CD4-positive, alpha-beta T cell treated with Interleukin-1 beta for 1 hour (primary cell): Measurements from ENCODE around the gene ZDHHC3.

Source experiments
- DNase-seq, 2 donors: peaks; one replicate each; pipeline ENCODE4 v3.0.0-alpha.2; 2020 to 2022

Gene ZDHHC3

GRCh38 chr3:44976002-44976815 is at the start of gene ZDHHC3, which contains the start of gene EXOSC7:
Gene ZDHHC3, minus strand, starts transcription at chr3:44976174. Its CDS starts 16,738 bp downstream, at chr3:44959436.
Gene EXOSC7, plus strand, starts transcription at chr3:44976244. Its CDS starts 34 bp downstream, at chr3:44976278.
- DNase-seq, result peak; percentile 87 to 89

DNA sequence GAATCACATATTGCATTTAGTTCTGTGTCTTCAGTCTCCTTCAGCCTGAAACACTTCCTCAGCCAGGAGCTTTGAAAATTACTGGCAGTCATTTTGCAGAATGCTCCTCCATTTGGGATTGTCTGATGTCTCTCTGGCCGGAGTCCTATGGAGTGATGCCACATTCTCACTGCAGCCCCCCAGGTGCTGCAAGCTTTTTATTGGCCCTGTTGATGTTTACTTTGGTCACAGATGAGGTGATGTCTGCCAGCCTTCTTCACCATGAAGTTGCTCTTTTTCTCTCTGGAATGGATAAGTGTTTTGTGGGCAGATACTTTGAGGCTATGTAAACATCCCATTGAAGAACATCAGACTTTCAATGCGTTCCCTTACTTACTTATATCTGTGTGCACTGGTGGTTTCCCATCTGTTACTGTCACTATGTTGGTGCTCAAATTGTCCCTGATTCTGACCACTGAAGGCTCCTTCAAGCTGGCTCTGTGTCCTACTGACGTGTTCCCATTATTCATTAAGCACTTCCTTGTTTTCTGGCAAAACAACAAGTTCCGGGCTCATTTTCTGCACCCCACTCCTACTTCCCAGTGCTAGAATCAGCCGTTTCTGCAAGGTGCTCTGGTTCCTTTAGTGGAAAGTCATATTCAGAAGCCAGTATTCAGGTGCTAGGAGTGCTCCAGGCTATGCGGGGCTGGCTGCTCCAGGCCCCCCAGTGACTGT is 48.7 kb upstream of the ZDHHC3 start:
- no peak for DNase-seq

DNA sequence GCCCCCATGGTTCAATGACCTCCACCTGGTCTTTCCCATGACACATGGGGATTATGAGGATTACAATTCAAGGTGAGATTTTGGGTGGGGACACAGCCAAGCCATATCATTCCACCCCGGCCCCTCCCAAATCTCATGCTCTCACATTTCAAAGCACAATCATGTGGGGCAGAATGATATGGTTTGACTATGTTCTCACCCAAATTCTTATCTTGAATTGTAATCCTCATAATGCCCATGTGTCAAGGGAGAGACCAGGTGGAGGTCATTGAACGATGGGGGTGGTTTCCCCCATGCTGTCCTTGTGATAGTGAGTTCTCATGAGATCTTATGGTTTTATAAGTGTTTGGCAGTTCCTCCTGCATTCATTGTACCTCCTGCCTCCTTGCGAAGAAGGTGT is 47.7 kb upstream of the ZDHHC3 start:
- no peak for DNase-seq

GRCh38 chr3:45021524-45022297 is 45.7 kb upstream of the ZDHHC3 start:
- no peak for DNase-seq

DNA sequence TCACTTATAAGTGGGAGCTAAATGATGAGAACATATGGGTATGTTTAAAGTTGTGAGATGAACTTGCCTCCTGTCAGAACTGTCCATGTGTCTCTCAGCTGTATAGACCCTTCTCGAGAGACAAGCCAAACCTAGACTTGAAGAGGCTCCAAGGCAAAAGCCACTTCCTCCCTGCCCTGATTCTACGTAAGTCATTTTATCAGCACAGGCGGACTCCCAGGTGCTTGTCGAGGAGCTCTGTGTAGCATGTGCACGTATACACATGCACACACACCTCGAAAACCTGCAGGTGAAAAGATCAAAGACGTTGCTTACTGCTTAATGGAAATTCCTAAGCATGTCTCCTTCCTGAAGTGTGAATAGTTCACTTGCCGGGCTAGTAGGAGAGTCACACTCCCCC is 44.6 kb upstream of the ZDHHC3 start:
- peak in 1 of 2 donors; percentile 17 for DNase-seq

GRCh38 chr3:45017821-45018220 is 41.8 kb upstream of the ZDHHC3 start:
- DNase-seq, result no peak

GRCh38 chr3:45016916-45017315 is 40.9 kb upstream of the ZDHHC3 start:
- DNase-seq, result no peak

- DNase-seq, result no peak
Observed at GRCh38 chr3:45012577-45012976, 36.6 kb upstream of the ZDHHC3 start.

DNA sequence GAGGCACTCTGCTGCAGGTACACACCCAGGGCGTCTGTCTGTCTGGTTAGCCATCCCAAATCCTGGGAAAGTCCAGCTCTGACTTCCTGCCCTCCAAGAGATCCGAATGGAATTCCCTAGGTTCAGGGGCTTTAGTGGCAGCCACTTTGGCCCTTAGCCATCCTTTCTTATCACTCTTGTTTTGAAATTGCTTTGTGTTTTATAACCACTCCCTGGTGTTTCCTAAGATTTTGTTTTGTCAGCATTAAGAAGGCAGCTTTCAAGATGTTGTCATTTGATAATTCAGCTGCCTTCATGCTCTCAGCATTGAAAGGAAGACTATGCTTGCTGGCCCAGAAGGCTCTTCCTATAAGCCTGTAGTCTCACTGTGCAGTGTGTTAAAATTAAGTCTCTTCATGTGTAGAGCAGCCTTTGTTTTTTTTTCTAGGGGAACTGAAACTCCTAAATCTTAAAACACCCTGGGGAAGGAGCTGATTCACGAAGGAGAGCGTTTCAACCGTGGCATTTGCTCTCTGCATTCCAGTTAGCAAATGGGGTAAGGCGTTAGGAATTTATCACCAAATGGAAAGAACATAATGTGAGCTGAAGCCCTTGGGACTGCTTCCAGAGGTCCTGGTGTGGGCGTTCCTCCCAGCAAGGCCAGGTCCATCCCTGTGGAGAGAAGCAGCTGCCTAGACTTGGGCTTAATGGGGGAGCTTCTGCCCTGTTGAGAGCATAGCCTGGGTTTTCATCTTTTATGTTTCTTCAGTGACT is 36.0 kb upstream of the ZDHHC3 start:
- DNase-seq, result no peak

DNA sequence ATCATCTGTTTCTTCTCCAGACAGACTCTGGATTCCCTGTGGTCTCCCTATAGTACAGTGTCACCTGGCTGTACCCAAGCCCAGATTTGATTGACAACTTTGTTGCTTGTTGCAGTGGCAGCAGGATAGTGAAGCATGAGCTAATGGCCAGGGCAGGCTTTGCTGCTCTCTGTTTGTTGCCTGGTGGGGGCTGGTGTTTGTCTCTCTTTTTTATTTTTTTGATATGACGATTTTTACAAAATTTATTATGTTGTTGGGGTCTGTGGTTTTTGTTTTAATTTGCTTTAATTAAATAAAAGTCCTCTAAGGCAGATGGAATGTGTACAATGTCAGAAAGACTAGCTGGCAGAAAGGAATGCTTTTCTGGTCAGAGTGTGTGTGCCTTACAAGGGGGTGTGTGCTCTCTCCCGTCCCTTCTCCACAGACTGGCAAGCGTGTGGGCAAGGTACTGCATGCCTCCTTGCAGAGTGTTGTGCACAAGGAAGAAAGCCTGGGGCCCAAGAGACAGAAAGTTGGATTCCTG is 34.9 kb upstream of the ZDHHC3 start:
- no peak for DNase-seq

DNA sequence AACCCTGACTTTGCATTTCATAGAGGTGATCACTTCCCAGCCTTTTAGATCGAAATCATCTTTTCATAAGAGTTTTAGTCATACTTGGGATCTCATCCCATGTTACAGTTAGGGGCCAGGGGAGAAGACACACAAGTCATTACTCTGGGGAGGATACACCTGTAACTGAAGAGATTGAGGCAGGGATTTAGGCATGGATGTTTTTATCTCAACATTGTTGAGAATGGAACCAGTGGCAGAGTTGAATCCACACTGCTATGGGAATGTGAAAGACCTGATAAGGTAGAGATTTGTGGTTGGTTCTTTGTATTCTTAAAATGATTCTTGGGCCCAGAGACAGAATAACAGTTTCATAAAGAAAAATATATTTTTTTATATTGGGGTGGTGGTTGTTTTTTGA is 33.9 kb upstream of the ZDHHC3 start:
- DNase-seq, result no peak

DNA sequence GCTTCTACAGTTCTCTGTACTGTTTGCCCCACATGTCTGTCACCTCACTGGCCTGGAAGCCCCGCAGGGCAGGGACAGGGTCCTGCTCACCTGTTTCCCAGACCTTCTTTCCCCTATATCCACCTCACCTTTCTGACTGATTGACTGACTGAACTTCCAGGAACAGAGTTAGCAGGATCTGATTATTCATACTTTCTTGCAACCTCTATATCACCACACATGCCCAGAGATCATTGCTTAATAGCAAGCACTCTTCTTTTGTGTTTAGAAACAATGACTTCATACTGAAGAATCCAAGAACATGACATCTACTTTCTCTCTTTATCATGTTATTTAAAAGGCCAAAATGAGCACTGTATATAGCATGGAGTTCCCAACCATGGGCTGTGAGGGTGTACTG is 32.1 kb upstream of the ZDHHC3 start:
- DNase-seq, result no peak

DNA sequence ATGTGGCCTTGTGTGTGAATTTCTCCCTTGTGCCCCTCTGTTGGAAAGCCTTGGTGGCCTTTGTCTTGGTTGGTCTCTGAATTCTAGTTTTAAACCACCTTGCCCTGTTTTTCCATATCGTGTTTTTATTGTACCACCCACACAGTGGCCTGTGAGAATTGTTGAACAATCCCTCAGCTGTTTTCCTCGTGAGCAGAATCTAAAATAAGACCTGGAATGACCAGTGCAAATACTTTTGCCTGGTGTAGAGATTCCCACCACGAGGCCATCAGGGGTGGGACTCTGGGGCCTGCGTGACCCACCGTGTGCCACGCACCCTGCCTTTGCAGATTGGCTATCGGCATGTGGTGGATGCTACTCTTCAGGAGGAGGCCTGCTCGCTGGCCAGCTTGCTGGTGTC is 31.1 kb upstream of the ZDHHC3 start:
- DNase-seq, result no peak

DNA sequence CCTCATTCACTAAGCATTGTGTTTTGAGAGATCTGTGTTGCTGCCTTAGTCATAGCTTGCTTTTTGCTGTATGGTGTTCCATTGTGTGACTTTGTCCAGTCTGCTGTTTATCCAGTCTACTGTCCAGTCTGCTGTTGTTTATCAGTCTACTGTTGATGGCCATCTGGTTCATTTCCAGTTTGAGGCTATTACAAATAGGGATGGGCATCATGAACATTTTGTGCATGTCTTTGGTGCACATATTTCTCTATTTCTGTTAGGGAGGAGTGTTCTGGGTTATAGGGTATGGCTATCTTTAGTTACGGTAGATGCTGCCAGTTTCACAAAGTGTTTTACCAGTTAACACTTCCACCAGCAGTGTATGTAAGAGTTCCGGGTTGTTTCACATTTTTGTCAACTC is 27.9 kb upstream of the ZDHHC3 start:
- no peak for DNase-seq

DNA sequence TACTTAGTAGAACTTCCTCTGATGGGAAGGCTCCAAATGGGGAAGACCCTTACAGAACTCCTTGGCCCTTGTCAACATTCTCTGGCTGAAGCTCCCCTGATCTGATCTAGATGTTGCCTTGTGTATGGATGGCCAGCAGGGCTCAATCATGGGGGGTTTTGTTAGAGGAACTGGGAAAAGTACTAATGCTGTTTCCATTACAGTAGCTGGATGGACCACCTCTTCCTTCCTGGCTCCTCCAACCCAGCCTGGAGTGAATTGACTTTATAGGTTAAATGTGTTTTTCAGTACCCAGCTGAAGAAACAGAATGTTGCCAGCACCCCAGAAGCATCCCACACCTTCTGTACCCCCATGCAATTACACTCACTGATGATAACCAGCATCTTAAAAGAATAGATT is 27.4 kb upstream of the ZDHHC3 start:
- DNase-seq, result no peak

DNA sequence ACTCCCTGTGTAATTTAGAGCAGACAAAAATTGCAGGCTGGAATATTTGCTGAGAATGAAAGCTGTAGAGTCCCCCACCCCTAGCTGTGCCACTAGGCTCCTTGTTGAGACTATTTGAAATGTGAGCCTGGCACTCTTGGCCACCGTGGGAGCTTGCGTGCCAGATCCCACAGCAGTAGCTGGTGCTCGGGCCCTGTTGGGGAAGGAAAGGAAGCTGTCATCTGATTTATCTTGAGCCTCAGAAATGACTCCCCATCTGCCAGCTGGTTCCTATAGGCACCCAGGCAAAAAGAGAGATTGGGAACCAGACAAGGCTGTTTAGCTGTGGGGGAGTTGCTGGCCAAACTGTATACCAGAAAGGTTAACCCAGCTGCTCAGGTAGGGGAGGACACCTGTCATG is 26.7 kb upstream of the ZDHHC3 start:
- no peak for DNase-seq

- DNase-seq, result no peak
Observed at GRCh38 chr3:45002139-45002660, 26.2 kb upstream of the ZDHHC3 start.

DNA sequence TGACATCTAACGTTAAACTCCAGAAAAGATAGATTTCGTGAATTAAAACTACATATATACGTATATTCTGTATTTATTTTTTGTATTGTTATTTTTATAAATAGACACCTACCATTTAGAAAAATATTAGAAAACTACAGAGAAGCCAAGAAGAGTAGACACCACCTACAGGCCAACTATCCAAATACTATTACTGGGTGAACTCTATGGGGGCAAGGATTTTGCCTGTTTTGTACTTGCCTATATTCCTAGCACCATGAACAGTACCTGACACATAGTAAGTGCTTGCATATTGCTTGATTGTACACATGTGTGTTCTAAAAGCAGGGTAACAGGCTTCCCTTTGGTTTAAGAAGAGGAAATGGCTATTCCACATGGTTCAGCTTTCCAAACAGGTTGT is 25.8 kb upstream of the ZDHHC3 start:
- DNase-seq, result no peak

- DNase-seq, result no peak
Observed at GRCh38 chr3:45000823-45001222, 24.8 kb upstream of the ZDHHC3 start.

DNA sequence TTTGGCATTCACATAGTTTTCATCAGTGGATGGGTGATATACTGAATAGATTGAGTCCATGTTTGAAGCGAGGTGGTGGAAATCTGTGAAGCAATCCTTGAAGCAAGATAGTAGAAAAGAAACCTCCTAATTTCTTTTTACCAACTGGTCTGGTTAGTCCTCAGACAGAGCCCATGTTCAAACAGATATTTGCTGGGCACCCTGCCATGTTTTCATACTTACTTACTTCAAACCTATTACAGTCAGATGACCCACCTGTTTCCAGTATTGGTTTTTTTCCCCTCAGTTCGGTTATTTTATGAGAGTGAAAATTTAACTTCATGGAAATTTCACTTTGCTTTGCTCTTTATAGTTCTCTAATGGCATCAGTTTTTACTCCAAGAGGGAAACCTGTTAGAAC is 23.8 kb upstream of the ZDHHC3 start:
- DNase-seq, result no peak

GRCh38 chr3:44996556-44996969 is 20.6 kb upstream of the ZDHHC3 start:
- no peak for DNase-seq

DNA sequence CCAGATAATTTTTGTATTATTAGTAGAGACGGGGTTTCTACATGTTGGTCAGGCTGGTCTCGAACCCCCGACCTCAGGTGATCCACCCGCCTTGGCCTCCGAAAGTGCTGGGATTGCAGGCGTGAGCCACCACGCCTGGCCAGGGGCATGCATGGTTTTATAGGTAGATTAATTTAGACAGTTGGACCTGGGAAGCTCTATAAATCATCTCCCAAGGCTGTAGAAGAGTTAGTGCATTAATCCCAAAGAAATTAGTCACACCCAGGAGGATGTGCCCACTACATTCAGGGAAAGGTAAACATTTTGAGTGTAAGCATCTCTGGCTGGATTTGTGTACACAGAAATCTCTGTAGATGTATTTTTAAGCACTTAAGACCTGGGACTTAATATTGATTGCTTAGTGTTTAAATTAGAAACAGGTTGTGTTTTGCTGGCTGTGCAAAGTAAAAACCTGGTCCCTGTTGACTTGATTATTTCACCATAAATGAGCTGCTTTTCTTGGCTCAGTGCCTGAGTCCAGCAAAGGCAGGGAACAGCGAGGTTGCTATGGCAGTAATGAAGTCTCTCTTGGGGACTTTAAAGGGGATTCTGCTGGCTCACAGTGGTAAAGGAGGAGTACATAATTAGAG is 19.3 kb upstream of the ZDHHC3 start:
- DNase-seq, result no peak
